ENCODE data around the gene YES1.

Gene YES1

GRCh38 chr18:825891-826585, 14.0 kb upstream of the YES1 start:
- DNase-seq (ENCODE audit: low read depth in 1 of 2, low spot score in 1 of 2) = no peak
- H3K27ac ChIP-seq (replicated peaks) = no peak overlapping the region
- TF ChIP-seq CTCF (IDR thresholded peaks at IDR 0.05; ENCODE audit: insufficient read depth, low read length) = no peak
- TF ChIP-seq GABPA (IDR thresholded peaks at IDR 0.05; ENCODE audit: low read depth) = no peak
- TF ChIP-seq POLR2AphosphoS5 (IDR thresholded peaks at IDR 0.05; ENCODE audit: low read depth) = no peak
- TF ChIP-seq SPI1 (IDR thresholded peaks at IDR 0.05; ENCODE audit: borderline replicate concordance, low read depth) = no peak
- TF ChIP-seq REST (IDR thresholded peaks at IDR 0.05; ENCODE audit: insufficient replicate concordance, low read depth) = no peak

GRCh38 chr18:824179-824578, 12.1 kb upstream of the YES1 start:
- H3K27ac ChIP-seq (replicated peaks) = no peak overlapping the region
- peaks cover 2% of the 10 kb centered on the region for H3K27me3 ChIP-seq (ENCODE audit: insufficient read depth, poor library complexity, severe bottlenecking)
- TF ChIP-seq SPI1 (IDR thresholded peaks at IDR 0.05; ENCODE audit: borderline replicate concordance, low read depth) = no peak
- TF ChIP-seq POLR2AphosphoS5 (IDR thresholded peaks at IDR 0.05; ENCODE audit: low read depth) = no peak
- DNase-seq (ENCODE audit: low read depth in 1 of 2, low spot score in 1 of 2) = no peak
- H3K4me3 ChIP-seq (replicated peaks; ENCODE audit: insufficient read depth, low read length) = no peak overlapping the region

More at GRCh38 chr18:825891-826585, 14.0 kb upstream of the YES1 start:
- H3K4me3 ChIP-seq (replicated peaks; ENCODE audit: insufficient read depth, low read length) = no peak overlapping the region
- peaks cover 2% of the 10 kb centered on the region for H3K27me3 ChIP-seq (ENCODE audit: insufficient read depth, poor library complexity, severe bottlenecking)

- H3K27me3 ChIP-seq (ENCODE audit: insufficient read depth, poor library complexity, severe bottlenecking) = peaks cover 9% of the 10 kb centered on the region
- no peak overlapping the region for H3K4me3 ChIP-seq (replicated peaks; ENCODE audit: insufficient read depth, low read length)
- no peak for DNase-seq (ENCODE audit: low read depth in 1 of 2, low spot score in 1 of 2)
- TF ChIP-seq POLR2AphosphoS5 (IDR thresholded peaks at IDR 0.05; ENCODE audit: low read depth) = no peak
- no peak for TF ChIP-seq SPI1 (IDR thresholded peaks at IDR 0.05; ENCODE audit: borderline replicate concordance, low read depth)
- no peak for TF ChIP-seq REST (IDR thresholded peaks at IDR 0.05; ENCODE audit: insufficient replicate concordance, low read depth)
- no peak for TF ChIP-seq CTCF (IDR thresholded peaks at IDR 0.05; ENCODE audit: insufficient read depth, low read length)
- TF ChIP-seq GABPA (IDR thresholded peaks at IDR 0.05; ENCODE audit: low read depth) = no peak
- no peak overlapping the region for H3K27ac ChIP-seq (replicated peaks)
These were observed 8.6 kb upstream of the YES1 start for GRCh38 chr18:820591-821165.

GRCh38 chr18:816869-817268, 4.8 kb upstream of the YES1 start:
- TF ChIP-seq CTCF (IDR thresholded peaks at IDR 0.05; ENCODE audit: insufficient read depth, low read length) (no peak), POLR2AphosphoS5 (IDR thresholded peaks at IDR 0.05; ENCODE audit: low read depth) (no peak), REST (IDR thresholded peaks at IDR 0.05; ENCODE audit: insufficient replicate concordance, low read depth) (no peak), GABPA (IDR thresholded peaks at IDR 0.05; ENCODE audit: low read depth) (no peak), SPI1 (IDR thresholded peaks at IDR 0.05; ENCODE audit: borderline replicate concordance, low read depth) (no peak)
- Histone ChIP-seq H3K27me3 (ENCODE audit: insufficient read depth, poor library complexity, severe bottlenecking) (peaks cover 15% of the 10 kb centered on the region), H3K27ac (replicated peaks) (no peak overlapping the region), H3K4me3 (replicated peaks; ENCODE audit: insufficient read depth, low read length) (no peak overlapping the region)
- DNase-seq (ENCODE audit: low read depth in 1 of 2, low spot score in 1 of 2) = no peak
